K562 (cell line): Measurements from ENCODE around the gene GCN1. TPM values are rescaled to one million over a fixed set of nuclear protein-coding genes. Genes with fewer than 3 reads are reported as not detected.

Source experiments
- CEBPG ChIP-seq, 3 experiments: fragments of 200-800 bp in 1 of 3; sonication (Bioruptor generic) in 1 of 3; sonication (generic) in 1 of 3; formaldehyde crosslinking in 1 of 3; IDR thresholded peaks in 2 of 3; conservative IDR thresholded peaks in 1 of 3; 2 replicates each; pipeline versions ENCODE4 v1.6.1 to v1.8.0; 2016 to 2022; ENCODE audit warnings: missing compliant biosample characterization in 2 of 3, missing genetic modification characterization in 2 of 3, mild to moderate bottlenecking in 1 of 3, missing genetic modification reagents in 1 of 3
- CHD1 ChIP-seq: fragments of 200-600 bp; sonication (generic); IDR thresholded peaks from one replicate; pipeline ENCODE4 v1.6.1; 2012; ENCODE audit warnings: mild to moderate bottlenecking, moderate library complexity, low read length, inconsistent platforms
- DMBX1 ChIP-seq: fragments of 250-450 bp; sonication (Bioruptor Pico); IDR thresholded peaks from 2 replicates; pipeline ENCODE4 v1.8.0; 2022; ENCODE audit warnings: inconsistent platforms, mild to moderate bottlenecking, moderate library complexity, borderline replicate concordance
- FOXK2 ChIP-seq, 2 experiments: fragments of 450-650 bp; IDR thresholded peaks in 1 of 2; conservative IDR thresholded peaks in 1 of 2; 2 replicates each; pipeline ENCODE4 v1.6.1; 2016; ENCODE audit warnings: low read depth in 2 of 2, mild to moderate bottlenecking in 1 of 2
- FOXM1 ChIP-seq, 2 experiments: fragments of 450-650 bp in 1 of 2; sonication (generic) in 1 of 2; formaldehyde crosslinking in 1 of 2; IDR thresholded peaks; 2 replicates each; pipeline versions ENCODE4 v1.6.1 to v1.9.0; 2017 to 2022; ENCODE audit warnings: low read depth in 2 of 2, mild to moderate bottlenecking in 2 of 2, missing genetic modification reagents in 1 of 2, moderate library complexity in 1 of 2
- ILF3 ChIP-seq: fragments of 450-650 bp; IDR thresholded peaks from 2 replicates; pipeline ENCODE4 v1.6.1; 2018; ENCODE audit warnings: antibody characterized with exemption, mild to moderate bottlenecking, moderate library complexity, borderline replicate concordance
- LCOR ChIP-seq: sonication (generic); formaldehyde crosslinking; IDR thresholded peaks from 2 replicates; pipeline ENCODE4 v1.8.0; 2022; ENCODE audit warnings: mild to moderate bottlenecking, missing genetic modification reagents
- MCM7 ChIP-seq, 2 experiments: fragments of 450-650 bp; IDR thresholded peaks; 2 replicates each; pipeline ENCODE4 v1.6.1; 2016 to 2018
- OTX1 ChIP-seq: fragments of 450-650 bp; formaldehyde crosslinking; IDR thresholded peaks from 2 replicates; pipeline ENCODE4 v1.4.0; 2022; ENCODE audit warnings: mild to moderate bottlenecking
- PTBP1 ChIP-seq: fragments of 200-400 bp; formaldehyde crosslinking; IDR thresholded peaks from 2 replicates; pipeline ENCODE4 v1.6.1; 2017; ENCODE audit warnings: low read depth, low read length
- TEAD1 ChIP-seq, 2 experiments: fragments of 450-650 bp in 1 of 2; sonication (generic) in 1 of 2; formaldehyde crosslinking; IDR thresholded peaks; 2 replicates each; pipeline versions ENCODE4 v1.4.0 to v1.8.0; 2020 to 2022; ENCODE audit warnings: mild to moderate bottlenecking in 2 of 2, missing genetic modification reagents in 1 of 2
- TEAD4 ChIP-seq, 2 experiments: sonication (generic) in 1 of 2; formaldehyde crosslinking in 1 of 2; IDR thresholded peaks; 2 replicates each; pipeline versions ENCODE4 v1.6.1 to v1.8.0; 2012 to 2022; ENCODE audit warnings: borderline replicate concordance in 1 of 2, inconsistent platforms in 1 of 2, low read length in 1 of 2, mild to moderate bottlenecking in 1 of 2, missing genetic modification reagents in 1 of 2
- TGIF2 ChIP-seq: sonication (generic); formaldehyde crosslinking; IDR thresholded peaks from 2 replicates; pipeline ENCODE4 v1.8.1; 2022; ENCODE audit warnings: mild to moderate bottlenecking, missing genetic modification reagents, moderate library complexity
- XRCC3 ChIP-seq: fragments of 450-650 bp; IDR thresholded peaks from 2 replicates; pipeline ENCODE4 v1.6.1; 2017; ENCODE audit warnings: mild to moderate bottlenecking, moderate library complexity
- ZC3H8 ChIP-seq: fragments of 450-650 bp; IDR thresholded peaks from 2 replicates; pipeline ENCODE4 v1.6.1; 2017
- ZFP1 ChIP-seq: fragments of 450-650 bp; formaldehyde crosslinking; IDR thresholded peaks from 2 replicates; pipeline ENCODE4 v1.4.0; 2020; ENCODE audit warnings: mild to moderate bottlenecking, mixed read lengths
- ZNF121 ChIP-seq: sonication (generic); formaldehyde crosslinking; conservative IDR thresholded peaks from 2 replicates; pipeline ENCODE4 v1.8.0; 2022; ENCODE audit warnings: missing genetic modification reagents
- ZNF143 ChIP-seq: sonication (generic); formaldehyde crosslinking; IDR thresholded peaks from 2 replicates; pipeline ENCODE4 v1.9.0; 2022; ENCODE audit warnings: mild to moderate bottlenecking, missing genetic modification reagents
- ZNF274 ChIP-seq: IDR thresholded peaks from 2 replicates; pipeline ENCODE4 v1.6.1; 2011; ENCODE audit warnings: low read depth, mild to moderate bottlenecking, low read length, moderate library complexity, borderline replicate concordance
- ZNF431 ChIP-seq: sonication (generic); formaldehyde crosslinking; IDR thresholded peaks from 2 replicates; pipeline ENCODE4 v1.8.0; 2022; ENCODE audit warnings: mild to moderate bottlenecking, missing genetic modification reagents
- ZNF79 ChIP-seq: fragments of 250-450 bp; sonication (Bioruptor Pico); IDR thresholded peaks from 2 replicates; pipeline ENCODE4 v1.4.0; 2020; ENCODE audit warnings: low read depth, mild to moderate bottlenecking, moderate library complexity
- polyA plus RNA-seq, 8 experiments: library from polyadenylated mRNA; depleted of rRNA in 4 of 8; stranded (reverse) in 5 of 8; unstranded in 3 of 8; fragments of >200 nt; fragmentation: Nextera tagmentation in 2 of 8; fragmentation: Illumina TruSeq in 1 of 8; extraction: Ambion mirVana in 2 of 8; extraction: Trizol in 1 of 8; gene quantifications; 2 replicates each; pipeline versions ENCODE4 v1.2.1 to v1.2.3, GENCODE V29; 2011 to 2014; ENCODE audit warnings: inconsistent platforms in 1 of 8, missing spikeins in 1 of 8
- total RNA-seq, 7 experiments: library from RNA; depleted of rRNA in 6 of 7; stranded (reverse); fragments of >200 nt in 6 of 7; fragmentation: Illumina TruSeq in 2 of 7; extraction: Trizol in 2 of 7; gene quantifications; 2 replicates each; pipeline versions ENCODE4 v1.2.1 to v1.2.3, GENCODE V29; 2011 to 2021; ENCODE audit warnings: low replicate concordance in 1 of 7
- TF ChIP-seq, protein P1 (sequence below): sonication (generic); formaldehyde crosslinking; IDR thresholded peaks from 2 replicates; pipeline ENCODE4 v1.8.0; 2022; ENCODE audit warnings: mild to moderate bottlenecking, low read depth, missing genetic modification reagents
- TF ChIP-seq, protein P2 (sequence below): sonication (generic); formaldehyde crosslinking; IDR thresholded peaks from 2 replicates; pipeline ENCODE4 v1.8.0; 2023; ENCODE audit warnings: mild to moderate bottlenecking, missing genetic modification reagents

Gene GCN1
- total and polyA plus RNA-seq, 9 of the 15 experiments (the other 6 are each of a cell fraction or from before 2014, with no cell fraction given): 11.9 to 190 (median 51.7) TPM

DNA sequence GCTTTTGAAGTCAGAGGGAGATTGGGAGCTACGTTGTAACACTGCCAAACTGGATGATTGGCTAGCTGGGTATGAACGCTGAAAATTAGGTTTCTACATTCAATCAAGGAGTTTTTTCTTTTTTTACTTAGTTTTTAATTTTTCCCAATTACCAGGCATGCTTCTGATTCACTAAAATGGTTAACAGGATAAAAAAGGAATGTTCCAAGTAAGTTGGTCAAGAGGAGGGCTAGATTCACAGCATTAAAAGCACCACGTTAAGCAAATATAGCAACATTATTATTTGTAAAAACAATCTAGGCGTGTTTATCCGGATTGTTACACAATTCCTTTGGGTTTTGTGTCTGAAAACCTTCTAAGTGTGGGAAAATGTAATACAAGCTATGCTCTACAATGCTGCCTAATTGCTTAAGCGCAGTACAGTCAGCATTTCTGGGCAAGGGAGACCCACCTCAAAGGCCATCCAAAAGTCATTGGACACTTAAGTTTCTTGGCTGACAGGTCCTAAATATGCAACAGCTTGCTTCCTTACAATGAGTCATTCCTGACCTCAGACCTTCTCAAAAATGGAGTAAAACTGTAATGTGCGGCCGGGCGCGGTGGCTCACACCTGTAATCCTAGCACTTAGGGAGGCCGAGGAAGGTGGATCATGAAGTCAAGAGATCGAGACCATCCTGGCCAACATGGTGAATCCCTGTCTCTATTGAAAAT, 5.2 kb upstream of the GCN1 start (continued):
- TF ChIP-seq, protein P1, sequence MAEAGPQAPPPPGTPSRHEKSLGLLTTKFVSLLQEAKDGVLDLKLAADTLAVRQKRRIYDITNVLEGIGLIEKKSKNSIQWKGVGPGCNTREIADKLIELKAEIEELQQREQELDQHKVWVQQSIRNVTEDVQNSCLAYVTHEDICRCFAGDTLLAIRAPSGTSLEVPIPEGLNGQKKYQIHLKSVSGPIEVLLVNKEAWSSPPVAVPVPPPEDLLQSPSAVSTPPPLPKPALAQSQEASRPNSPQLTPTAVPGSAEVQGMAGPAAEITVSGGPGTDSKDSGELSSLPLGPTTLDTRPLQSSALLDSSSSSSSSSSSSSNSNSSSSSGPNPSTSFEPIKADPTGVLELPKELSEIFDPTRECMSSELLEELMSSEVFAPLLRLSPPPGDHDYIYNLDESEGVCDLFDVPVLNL (CRISPR knock-in tag): no peak
- no peak for TF ChIP-seq CEBPG (CRISPR knock-in tag; IDR thresholded peaks at IDR 0.05)
- TF ChIP-seq CEBPG (tag; conservative IDR thresholded peaks at IDR 0.05 in 1 of 2, IDR thresholded peaks at IDR 0.05 in 1 of 2): peak; percentile 25 to 60; a peak in 3 of 4 replicates
- no peak for TF ChIP-seq ZFP1 (CRISPR knock-in tag)
- TF ChIP-seq XRCC3: no peak
- TF ChIP-seq, protein P2, sequence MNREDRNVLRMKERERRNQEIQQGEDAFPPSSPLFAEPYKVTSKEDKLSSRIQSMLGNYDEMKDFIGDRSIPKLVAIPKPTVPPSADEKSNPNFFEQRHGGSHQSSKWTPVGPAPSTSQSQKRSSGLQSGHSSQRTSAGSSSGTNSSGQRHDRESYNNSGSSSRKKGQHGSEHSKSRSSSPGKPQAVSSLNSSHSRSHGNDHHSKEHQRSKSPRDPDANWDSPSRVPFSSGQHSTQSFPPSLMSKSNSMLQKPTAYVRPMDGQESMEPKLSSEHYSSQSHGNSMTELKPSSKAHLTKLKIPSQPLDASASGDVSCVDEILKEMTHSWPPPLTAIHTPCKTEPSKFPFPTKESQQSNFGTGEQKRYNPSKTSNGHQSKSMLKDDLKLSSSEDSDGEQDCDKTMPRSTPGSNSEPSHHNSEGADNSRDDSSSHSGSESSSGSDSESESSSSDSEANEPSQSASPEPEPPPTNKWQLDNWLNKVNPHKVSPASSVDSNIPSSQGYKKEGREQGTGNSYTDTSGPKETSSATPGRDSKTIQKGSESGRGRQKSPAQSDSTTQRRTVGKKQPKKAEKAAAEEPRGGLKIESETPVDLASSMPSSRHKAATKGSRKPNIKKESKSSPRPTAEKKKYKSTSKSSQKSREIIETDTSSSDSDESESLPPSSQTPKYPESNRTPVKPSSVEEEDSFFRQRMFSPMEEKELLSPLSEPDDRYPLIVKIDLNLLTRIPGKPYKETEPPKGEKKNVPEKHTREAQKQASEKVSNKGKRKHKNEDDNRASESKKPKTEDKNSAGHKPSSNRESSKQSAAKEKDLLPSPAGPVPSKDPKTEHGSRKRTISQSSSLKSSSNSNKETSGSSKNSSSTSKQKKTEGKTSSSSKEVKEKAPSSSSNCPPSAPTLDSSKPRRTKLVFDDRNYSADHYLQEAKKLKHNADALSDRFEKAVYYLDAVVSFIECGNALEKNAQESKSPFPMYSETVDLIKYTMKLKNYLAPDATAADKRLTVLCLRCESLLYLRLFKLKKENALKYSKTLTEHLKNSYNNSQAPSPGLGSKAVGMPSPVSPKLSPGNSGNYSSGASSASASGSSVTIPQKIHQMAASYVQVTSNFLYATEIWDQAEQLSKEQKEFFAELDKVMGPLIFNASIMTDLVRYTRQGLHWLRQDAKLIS (CRISPR knock-in tag): peak; percentile 75; the same call in 1 of the 2 replicates
- 0 out of 2 replicates have a peak, but pooled peaks have one; percentile 14 for TF ChIP-seq ZNF274
- TF ChIP-seq ZNF79 (CRISPR knock-in tag): no peak
- TF ChIP-seq ZC3H8: no peak
- peak; percentile 23 for TF ChIP-seq CHD1
- TF ChIP-seq FOXK2 (conservative IDR thresholded peaks at IDR 0.05 in 1 of 2, IDR thresholded peaks at IDR 0.05 in 1 of 2; ENCODE audit: low read depth in 2 of 2): no peak
- 0 out of 2 replicates have a peak, but pooled peaks have one; percentile 61 for TF ChIP-seq LCOR (CRISPR knock-in tag)
- no peak for TF ChIP-seq DMBX1 (CRISPR knock-in tag)
- TF ChIP-seq FOXM1 (IDR thresholded peaks at IDR 0.05; ENCODE audit: low read depth): no peak
- TF ChIP-seq FOXM1 (CRISPR knock-in tag; IDR thresholded peaks at IDR 0.05; ENCODE audit: low read depth): no peak
- TF ChIP-seq ZNF121: 0 out of 2 replicates have a peak, but pooled peaks have one; percentile 7
- TF ChIP-seq OTX1: 0 out of 2 replicates have a peak, but pooled peaks have one; percentile 16
- TF ChIP-seq TEAD4 (IDR thresholded peaks at IDR 0.05; ENCODE audit: low read length): no peak
- TF ChIP-seq TEAD4 (CRISPR knock-in tag; IDR thresholded peaks at IDR 0.05; ENCODE audit: borderline replicate concordance): no peak
- TF ChIP-seq ZNF431: 0 out of 2 replicates have a peak, but pooled peaks have one; percentile 11
- 0 out of 2 replicates have a peak, but pooled peaks have one; percentile 72 for TF ChIP-seq TGIF2 (CRISPR knock-in tag)
- no peak for TF ChIP-seq MCM7 (IDR thresholded peaks at IDR 0.05)
- no peak for TF ChIP-seq PTBP1
- no peak for TF ChIP-seq ZNF143 (CRISPR knock-in tag)
- no peak for TF ChIP-seq TEAD1 (CRISPR knock-in tag; IDR thresholded peaks at IDR 0.05)
- TF ChIP-seq ILF3: no peak; the same call in 1 of the 2 replicates
